Stimulated activated CD4-positive, alpha-beta T cell treated with anti-CD3 and anti-CD28 coated beads, TNF-alpha, amount 100 ng/mL, for 48 hours (primary cell): ENCODE data around the gene LNX2.

ENCODE experiments used
- DNase-seq, 3 donors: peaks; one replicate each; pipeline ENCODE4 v3.0.0-alpha.2; 2020; ENCODE audit warnings: low read depth in 3 of 3

LNX2 gene

DNA sequence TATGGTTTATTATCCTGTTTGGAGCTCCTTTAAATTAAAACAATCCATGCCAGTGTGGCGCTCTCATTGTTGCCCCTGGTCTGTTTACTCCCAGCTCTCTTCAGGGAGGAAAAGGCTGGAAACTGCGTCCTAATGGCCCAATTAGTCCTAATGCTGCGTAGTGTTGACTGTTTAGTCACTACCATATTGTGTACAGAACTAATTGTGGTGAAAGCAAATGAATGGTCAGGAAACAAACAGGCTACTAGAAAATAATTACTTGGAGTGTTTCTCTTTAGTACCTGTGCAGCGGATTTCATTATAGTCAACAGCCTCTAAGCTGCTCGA, 115.5 kb downstream of the LNX2 start:
- no peak for DNase-seq

GRCh38 chr13:27504128-27504867, 116.0 kb downstream of the LNX2 start:
- DNase-seq = no peak

DNA sequence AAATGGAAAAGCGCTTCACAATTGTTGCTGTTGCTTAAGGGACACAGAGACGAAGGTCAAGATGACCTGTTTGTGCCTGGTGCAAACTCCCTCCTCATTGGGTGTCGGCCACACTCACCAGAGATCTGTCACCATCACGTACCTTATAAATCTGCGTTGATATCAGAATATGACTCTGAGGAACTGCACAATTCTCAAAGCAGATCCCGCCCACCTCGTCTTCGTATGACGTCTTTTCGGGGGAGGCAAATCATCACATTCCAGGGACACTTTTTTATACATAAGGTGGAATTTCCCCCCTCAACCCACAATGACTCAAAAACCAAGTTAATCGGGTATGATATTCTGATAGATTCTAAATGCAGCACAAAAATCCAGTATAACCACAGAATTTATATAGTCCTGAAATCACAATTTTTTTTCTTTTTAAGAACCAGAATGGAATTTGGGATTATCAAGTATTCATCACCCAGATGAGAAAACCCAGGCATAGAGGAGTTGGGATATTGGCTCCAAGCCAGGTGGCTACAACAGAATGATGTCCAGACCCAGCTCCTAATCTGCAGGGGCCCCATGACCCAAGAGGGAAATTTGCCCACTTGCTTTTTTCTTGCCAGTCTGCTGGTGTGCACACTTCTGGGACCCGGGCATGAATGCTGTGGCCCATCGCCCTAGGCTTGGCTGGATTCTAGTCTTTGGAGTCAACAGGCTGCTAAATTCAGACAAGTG, 119.4 kb downstream of the LNX2 start:
- DNase-seq = no peak

GRCh38 chr13:27497563-27498230, 122.6 kb downstream of the LNX2 start:
- DNase-seq = no peak

GRCh38 chr13:27496536-27497273, 123.6 kb downstream of the LNX2 start:
- DNase-seq = no peak

DNA sequence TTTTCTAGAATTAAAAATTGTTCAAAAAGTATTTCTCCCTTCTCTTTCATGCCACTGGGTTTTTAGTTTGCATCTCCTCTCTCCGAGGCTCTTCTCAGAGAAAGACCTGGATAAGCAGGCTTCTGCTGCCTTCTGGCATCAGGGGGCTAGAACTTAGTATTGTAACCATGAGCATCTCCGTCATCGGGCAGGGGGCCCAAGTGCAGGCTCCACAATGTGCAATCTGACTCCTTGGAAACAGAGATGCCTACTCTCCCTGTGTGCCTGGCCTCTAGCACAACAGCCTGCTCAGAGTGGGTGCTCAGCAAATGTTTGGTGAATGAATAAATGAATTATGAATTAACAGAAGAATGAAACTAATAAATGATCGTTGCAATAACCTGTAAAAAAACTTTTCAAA, 124.3 kb downstream of the LNX2 start:
- no peak for DNase-seq
